ENCODE measurements around the gene KRTAP4-6. TPM values are rescaled to one million over a fixed set of nuclear protein-coding genes. Genes with fewer than 3 reads are reported as not detected.

KRTAP4-6 gene
- total and polyA plus RNA-seq, 2 of the 13 experiments (the other 11 are each of a cell fraction or from before 2014, with no cell fraction given): not detected

DNA sequence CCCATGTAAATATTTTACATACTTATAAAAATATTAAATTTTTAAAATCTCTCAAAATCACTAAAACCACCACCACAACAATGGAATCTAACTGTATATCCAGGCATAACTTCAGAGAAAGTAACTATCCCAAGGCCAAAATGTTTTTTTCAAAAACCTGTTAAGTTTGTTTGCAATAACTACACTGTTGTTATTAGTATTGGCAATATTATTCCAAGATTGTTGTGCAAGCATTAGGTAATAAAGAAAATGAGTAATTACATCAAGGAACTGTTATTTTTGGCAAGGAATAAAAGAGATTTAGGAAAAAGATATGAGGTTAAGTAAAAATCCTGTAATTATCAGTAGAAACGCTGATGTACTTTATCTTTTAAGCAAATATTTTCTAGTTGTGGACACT lies 13.0 kb downstream of the KRTAP4-6 start:
- no TSS peak for BruUV-seq (replicated peaks)
- H3K79me2 ChIP-seq (ENCODE audit: insufficient read depth, low read length): no peaks in the 10 kb centered on the region
- intact Hi-C loops (cut with micrococcal nuclease; ENCODE audit: unreplicated experiment): no loop called here
- H4K20me1 ChIP-seq (ENCODE audit: insufficient read depth, low read length): no peaks in the 10 kb centered on the region
- FAIRE-seq (no peak), ATAC-seq (no peak), DNase-seq (ENCODE audit: low spot score) (no peak)
- no peak overlapping the region for H3K4me2 ChIP-seq (ENCODE audit: low read depth, low read length)
- no peak overlapping the region for H3K27ac ChIP-seq (ENCODE audit: extremely low read length, insufficient read depth, low read length)
- no peaks in the 10 kb centered on the region for H3K36me3 ChIP-seq (replicated peaks in 1 of 2; ENCODE audit: control insufficient read depth in 1 of 2, insufficient read depth in 2 of 2, low read length in 2 of 2)
- in situ Hi-C loops (cut with HindIII; ENCODE audit: extremely low pct_ligation_motif_present, low pct_unique_long_range_greater_than_20kb): no loop called here
- H3K27me3 ChIP-seq (ENCODE audit: control insufficient read depth in 1 of 2, insufficient read depth in 2 of 2, low read length in 2 of 2): 0 out of 5 replicates have a peak, but pooled peaks cover 0 to 3% of the 10 kb centered on the region in 2 experiments
- H3K9ac ChIP-seq (ENCODE audit: insufficient read depth, low read depth, low read length): no peak overlapping the region
- no peak overlapping the region for H3K4me3 ChIP-seq (replicated peaks in 1 of 3; ENCODE audit: insufficient read depth in 1 of 3, low read depth in 2 of 3, low read length in 3 of 3)
- no peaks in the 10 kb centered on the region for H3K4me1 ChIP-seq (ENCODE audit: insufficient read depth, low read length)
- 2% methylated on average over 1 of the region's 1 CpG for WGBS (ENCODE audit: low lambda C conversion rate)
- H2AFZ ChIP-seq (ENCODE audit: low read length): no peak overlapping the region
- ChIA-PET CTCF (ENCODE audit: low intra/inter-chr PET ratio, low total read pairs) (no interaction called here), POLR2A (no interaction called here)
- TF ChIP-seq IKZF4 (CRISPR knock-in tag; IDR thresholded peaks at IDR 0.05; ENCODE audit: borderline replicate concordance, low read depth, not compliant biosample characterization) (no peak), EHMT2 (IDR thresholded peaks at IDR 0.05; ENCODE audit: borderline replicate concordance, low read depth, low read length) (no peak), HNRNPUL1 (IDR thresholded peaks at IDR 0.05; ENCODE audit: low read depth, low read length) (no peak), SNAPC5 (CRISPR knock-in tag; IDR thresholded peaks at IDR 0.05; ENCODE audit: borderline replicate concordance) (no peak), NFYB (CRISPR knock-in tag; IDR thresholded peaks at IDR 0.05) (no peak), JARID2 (CRISPR knock-in tag; IDR thresholded peaks at IDR 0.05; ENCODE audit: insufficient replicate concordance) (no peak), PAX8 (CRISPR knock-in tag; IDR thresholded peaks at IDR 0.05; ENCODE audit: borderline replicate concordance) (no peak), SMAD3 (CRISPR knock-in tag; IDR thresholded peaks at IDR 0.05) (no peak), ZNF775 (CRISPR knock-in tag; IDR thresholded peaks at IDR 0.05; ENCODE audit: borderline replicate concordance) (no peak), SRSF4 (IDR thresholded peaks at IDR 0.05; ENCODE audit: low read depth, low read length, poor library complexity, severe bottlenecking) (no peak)
- TF ChIP-seq, protein P1, sequence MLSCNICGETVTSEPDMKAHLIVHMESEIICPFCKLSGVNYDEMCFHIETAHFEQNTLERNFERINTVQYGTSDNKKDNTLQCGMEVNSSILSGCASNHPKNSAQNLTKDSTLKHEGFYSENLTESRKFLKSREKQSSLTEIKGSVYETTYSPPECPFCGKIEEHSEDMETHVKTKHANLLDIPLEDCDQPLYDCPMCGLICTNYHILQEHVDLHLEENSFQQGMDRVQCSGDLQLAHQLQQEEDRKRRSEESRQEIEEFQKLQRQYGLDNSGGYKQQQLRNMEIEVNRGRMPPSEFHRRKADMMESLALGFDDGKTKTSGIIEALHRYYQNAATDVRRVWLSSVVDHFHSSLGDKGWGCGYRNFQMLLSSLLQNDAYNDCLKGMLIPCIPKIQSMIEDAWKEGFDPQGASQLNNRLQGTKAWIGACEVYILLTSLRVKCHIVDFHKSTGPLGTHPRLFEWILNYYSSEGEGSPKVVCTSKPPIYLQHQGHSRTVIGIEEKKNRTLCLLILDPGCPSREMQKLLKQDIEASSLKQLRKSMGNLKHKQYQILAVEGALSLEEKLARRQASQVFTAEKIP (CRISPR knock-in tag; IDR thresholded peaks at IDR 0.05; ENCODE audit: borderline replicate concordance): no peak
- TF ChIP-seq, protein P2, sequence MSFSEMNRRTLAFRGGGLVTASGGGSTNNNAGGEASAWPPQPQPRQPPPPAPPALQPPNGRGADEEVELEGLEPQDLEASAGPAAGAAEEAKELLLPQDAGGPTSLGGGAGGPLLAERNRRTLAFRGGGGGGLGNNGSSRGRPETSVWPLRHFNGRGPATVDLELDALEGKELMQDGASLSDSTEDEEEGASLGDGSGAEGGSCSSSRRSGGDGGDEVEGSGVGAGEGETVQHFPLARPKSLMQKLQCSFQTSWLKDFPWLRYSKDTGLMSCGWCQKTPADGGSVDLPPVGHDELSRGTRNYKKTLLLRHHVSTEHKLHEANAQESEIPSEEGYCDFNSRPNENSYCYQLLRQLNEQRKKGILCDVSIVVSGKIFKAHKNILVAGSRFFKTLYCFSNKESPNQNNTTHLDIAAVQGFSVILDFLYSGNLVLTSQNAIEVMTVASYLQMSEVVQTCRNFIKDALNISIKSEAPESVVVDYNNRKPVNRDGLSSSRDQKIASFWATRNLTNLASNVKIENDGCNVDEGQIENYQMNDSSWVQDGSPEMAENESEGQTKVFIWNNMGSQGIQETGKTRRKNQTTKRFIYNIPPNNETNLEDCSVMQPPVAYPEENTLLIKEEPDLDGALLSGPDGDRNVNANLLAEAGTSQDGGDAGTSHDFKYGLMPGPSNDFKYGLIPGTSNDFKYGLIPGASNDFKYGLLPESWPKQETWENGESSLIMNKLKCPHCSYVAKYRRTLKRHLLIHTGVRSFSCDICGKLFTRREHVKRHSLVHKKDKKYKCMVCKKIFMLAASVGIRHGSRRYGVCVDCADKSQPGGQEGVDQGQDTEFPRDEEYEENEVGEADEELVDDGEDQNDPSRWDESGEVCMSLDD (CRISPR knock-in tag; IDR thresholded peaks at IDR 0.05; ENCODE audit: borderline replicate concordance): no peak
- H3K9me3 ChIP-seq (ENCODE audit: low read length): no peaks in the 10 kb centered on the region
